ENCODE data around the gene RALGPS1. TPM values are rescaled to one million over a fixed set of nuclear protein-coding genes. Genes with fewer than 3 reads are reported as not detected.
A peak's percentile ranks its signal among the peaks of the same experiment; 100 is the strongest.

The RALGPS1 gene
- total and polyA plus RNA-seq, 8 donors: 5.8 to 12.7 (median 9.3) TPM

DNA sequence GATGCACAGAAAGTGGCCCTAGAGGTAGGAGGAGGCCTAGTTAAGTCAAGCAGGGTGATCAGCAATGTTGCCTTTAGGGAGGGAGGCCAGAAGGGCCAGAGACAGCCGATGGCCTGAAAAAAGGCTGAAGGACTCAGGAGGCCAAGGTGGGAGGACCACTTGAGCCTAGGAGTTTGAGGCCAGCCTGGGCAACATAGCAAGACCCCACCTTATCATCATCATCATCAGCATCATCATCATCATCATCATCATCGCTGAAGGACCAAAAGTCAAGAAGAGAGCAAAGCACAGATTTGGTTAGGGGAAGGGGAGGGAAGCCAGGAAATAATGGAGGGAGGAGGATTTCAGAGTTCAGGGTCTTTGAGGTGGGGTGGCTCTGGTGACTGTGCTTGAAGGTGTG is 74.3 kb downstream of the RALGPS1 start:
- Histone ChIP-seq H3K27ac (no peak overlapping the region), H3K4me3 (no peak overlapping the region), H3K27me3 (no peaks in the 10 kb centered on the region), H3K4me1 (no peaks in the 10 kb centered on the region), H3K36me3 (no peaks in the 10 kb centered on the region), H3K9me3 (no peaks in the 10 kb centered on the region)
- FAIRE-seq (no peak), DNase-seq (no peak), ATAC-seq (no peak)
- 92 to 96% methylated on average over 2 of the region's 2 CpGs for WGBS, 2 donors
- intact Hi-C loops (cut with DNase I): no loop called here
- TF ChIP-seq, protein P1, sequence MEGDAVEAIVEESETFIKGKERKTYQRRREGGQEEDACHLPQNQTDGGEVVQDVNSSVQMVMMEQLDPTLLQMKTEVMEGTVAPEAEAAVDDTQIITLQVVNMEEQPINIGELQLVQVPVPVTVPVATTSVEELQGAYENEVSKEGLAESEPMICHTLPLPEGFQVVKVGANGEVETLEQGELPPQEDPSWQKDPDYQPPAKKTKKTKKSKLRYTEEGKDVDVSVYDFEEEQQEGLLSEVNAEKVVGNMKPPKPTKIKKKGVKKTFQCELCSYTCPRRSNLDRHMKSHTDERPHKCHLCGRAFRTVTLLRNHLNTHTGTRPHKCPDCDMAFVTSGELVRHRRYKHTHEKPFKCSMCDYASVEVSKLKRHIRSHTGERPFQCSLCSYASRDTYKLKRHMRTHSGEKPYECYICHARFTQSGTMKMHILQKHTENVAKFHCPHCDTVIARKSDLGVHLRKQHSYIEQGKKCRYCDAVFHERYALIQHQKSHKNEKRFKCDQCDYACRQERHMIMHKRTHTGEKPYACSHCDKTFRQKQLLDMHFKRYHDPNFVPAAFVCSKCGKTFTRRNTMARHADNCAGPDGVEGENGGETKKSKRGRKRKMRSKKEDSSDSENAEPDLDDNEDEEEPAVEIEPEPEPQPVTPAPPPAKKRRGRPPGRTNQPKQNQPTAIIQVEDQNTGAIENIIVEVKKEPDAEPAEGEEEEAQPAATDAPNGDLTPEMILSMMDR (IDR thresholded peaks at IDR 0.05): no peak

DNA sequence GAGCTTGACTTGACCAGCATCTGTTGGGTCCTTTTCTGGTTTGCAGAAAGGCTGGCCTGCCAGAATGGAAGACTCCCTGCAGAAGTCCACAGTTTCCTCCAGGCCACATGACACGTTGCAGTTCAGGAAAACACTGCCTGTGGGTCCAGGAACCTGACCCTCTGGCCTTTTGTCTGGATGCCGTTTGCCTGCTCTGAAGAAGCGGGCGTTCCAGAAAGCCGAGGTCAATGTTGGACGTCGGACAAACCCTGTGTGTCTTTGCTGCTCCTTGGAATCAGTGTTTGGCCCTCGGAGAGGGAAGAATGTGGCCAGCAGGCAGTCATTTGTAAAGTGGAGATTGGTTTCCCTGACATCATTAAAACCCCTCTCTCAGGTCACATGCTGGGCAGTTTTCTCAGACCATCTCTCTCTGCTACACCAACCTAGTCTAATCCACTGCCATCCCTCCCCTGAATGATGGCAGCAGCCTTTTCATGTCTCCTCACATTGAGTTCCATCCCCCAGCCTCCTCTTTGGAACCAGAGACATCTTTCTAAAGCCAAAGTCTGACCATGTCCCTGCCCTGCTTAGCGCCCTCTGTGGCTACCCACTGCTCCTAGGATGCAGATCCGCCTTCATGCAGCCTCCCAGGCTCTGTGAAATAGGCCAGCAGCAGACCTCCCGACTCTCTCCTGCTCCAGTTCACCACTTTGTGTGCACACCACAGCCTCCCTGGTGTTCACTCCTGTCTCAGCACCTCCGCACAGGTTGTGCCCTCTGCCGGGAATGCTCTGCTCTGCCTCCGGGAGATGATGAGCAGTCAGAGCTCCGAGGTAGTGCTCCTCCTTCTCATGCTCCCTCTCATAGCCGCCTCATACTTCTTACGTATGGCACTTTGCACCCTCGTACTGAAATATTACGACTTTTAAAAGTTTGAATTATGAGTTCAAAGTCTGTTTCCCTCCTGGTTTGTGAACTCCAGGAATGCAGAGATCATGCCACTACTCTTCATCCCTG is 75.6 kb downstream of the RALGPS1 start:
- TF ChIP-seq, protein P1 (IDR thresholded peaks at IDR 0.05): no peak

GRCh38 chr9:126991183-126991582 is 76.6 kb downstream of the RALGPS1 start:
- ATAC-seq (peak in 1 of 4 donors; percentile 50), DNase-seq (no peak), FAIRE-seq (no peak)
- intact Hi-C loops (cut with DNase I): no loop called here
- Histone ChIP-seq H3K36me3 (no peaks in the 10 kb centered on the region), H3K4me3 (no peak overlapping the region), H3K4me1 (no peaks in the 10 kb centered on the region), H3K9me3 (no peaks in the 10 kb centered on the region), H3K27me3 (no peaks in the 10 kb centered on the region), H3K27ac (no peak overlapping the region)
- 76 to 82% methylated on average over 2 of the region's 2 CpGs for WGBS, 2 donors
- TF ChIP-seq, protein P1 (IDR thresholded peaks at IDR 0.05): no peak

More for the DNA sequence above, 75.6 kb downstream of the RALGPS1 start:
- intact Hi-C loops (cut with DNase I): no loop called here
- Histone ChIP-seq H3K4me3 (no peak overlapping the region), H3K36me3 (no peaks in the 10 kb centered on the region), H3K27ac (no peak overlapping the region), H3K4me1 (no peaks in the 10 kb centered on the region), H3K27me3 (no peaks in the 10 kb centered on the region), H3K9me3 (no peaks in the 10 kb centered on the region)
- FAIRE-seq (no peak), ATAC-seq (peak in 3 of 4 donors; percentile 11 to 42 (median 33)), DNase-seq (peak in 3 of 6 donors; percentile 18 to 30 (median 20))
- WGBS, 2 donors: 73 to 87% methylated on average over 19 of the region's 19 CpGs

DNA sequence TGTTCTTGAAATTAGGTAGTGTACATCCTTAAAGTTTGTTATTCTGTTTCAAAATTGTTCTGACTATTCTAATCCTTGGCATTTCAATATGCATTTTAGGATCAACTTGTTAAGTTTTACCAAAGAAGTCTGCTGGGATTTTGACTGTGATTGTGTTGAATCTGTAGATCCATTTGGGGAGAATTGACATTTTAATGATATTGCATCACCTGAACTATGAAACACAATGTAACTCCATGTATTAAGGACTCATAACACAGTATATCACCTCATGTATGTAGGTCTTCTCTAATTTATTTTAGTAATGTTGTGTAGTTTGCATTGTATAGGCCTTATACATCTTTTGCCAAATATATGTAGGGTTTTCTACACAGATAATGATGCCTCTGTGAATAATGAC is 77.8 kb downstream of the RALGPS1 start:
- no peaks in the 10 kb centered on the region for H3K27me3 ChIP-seq
- FAIRE-seq (no peak), ATAC-seq (no peak), DNase-seq (no peak)
- no peak overlapping the region for H3K4me3 ChIP-seq
- H3K27ac ChIP-seq: no peak overlapping the region
- TF ChIP-seq, protein P1 (IDR thresholded peaks at IDR 0.05): no peak
- no peaks in the 10 kb centered on the region for H3K4me1 ChIP-seq
- no peaks in the 10 kb centered on the region for H3K36me3 ChIP-seq
- no peaks in the 10 kb centered on the region for H3K9me3 ChIP-seq
- intact Hi-C loops (cut with DNase I): no loop called here
